Omental fat pad (tissue), 4 donors: Measurements from ENCODE around the gene COL11A2. TPM values are rescaled to one million over a fixed set of nuclear protein-coding genes. Genes with fewer than 3 reads are reported as not detected.

Experiments
- ATAC-seq: fragments of 150-250 bp; one replicate; pipeline ENCODE4 v1.9.1; 2016; ENCODE audit warnings: mild to moderate bottlenecking, moderate library complexity; ENCODE audit not compliant: low FRiP score
- DNase-seq: peaks from one replicate; pipeline ENCODE4 v3.0.0-alpha.2; 2019; ENCODE audit warnings: low spot score
- CTCF ChIP-seq, 3 donors: fragments of 450-650 bp; IDR thresholded peaks; one replicate each; pipeline ENCODE4 v1.5.1; 2016 to 2017; ENCODE audit warnings: antibody characterized with exemption in 3 of 3, mild to moderate bottlenecking in 3 of 3, moderate library complexity in 2 of 3
- total RNA-seq, 4 donors: library from RNA; depleted of rRNA; stranded (reverse); fragments of >200 nt; gene quantifications; one replicate each; pipeline ENCODE4 v1.1.0, GENCODE V29; 2016

The COL11A2 gene
- total RNA-seq, 4 donors from 2014 or later, result 0.13 to 1.3 (median 0.53) TPM

GRCh38 chr6:33191383-33192104 lies 723 bp downstream of the COL11A2 start:
- no peak for DNase-seq
- TF ChIP-seq CTCF (IDR thresholded peaks at IDR 0.05), result no peak
- no peak for ATAC-seq

- no peak for TF ChIP-seq CTCF (IDR thresholded peaks at IDR 0.05)
- no peak for DNase-seq
- ATAC-seq, result no peak
Measured at GRCh38 chr6:33190504-33191107, 1.7 kb downstream of the COL11A2 start.

- no peak for ATAC-seq
- DNase-seq, result no peak
- no peak for TF ChIP-seq CTCF (IDR thresholded peaks at IDR 0.05)
Measured at GRCh38 chr6:33189625-33190448, 2.4 kb downstream of the COL11A2 start.

GRCh38 chr6:33189164-33189563 lies 3.1 kb downstream of the COL11A2 start:
- TF ChIP-seq CTCF (IDR thresholded peaks at IDR 0.05), result no peak
- ATAC-seq (no peak), DNase-seq (no peak)

- ATAC-seq, result no peak
- no peak for TF ChIP-seq CTCF (IDR thresholded peaks at IDR 0.05)
Measured at GRCh38 chr6:33187809-33188208, 4.5 kb downstream of the COL11A2 start.

GRCh38 chr6:33185654-33186187 lies 6.5 kb downstream of the COL11A2 start:
- ATAC-seq (no peak), DNase-seq (no peak)
- no peak for TF ChIP-seq CTCF (IDR thresholded peaks at IDR 0.05)

More at GRCh38 chr6:33187809-33188208, 4.5 kb downstream of the COL11A2 start:
- DNase-seq, result no peak
